GM21390 (cell line): ENCODE results near the gene DEFB131A.
"Not testable (repeated sequence)": the region's sequence is repeated elsewhere in the genome, so short reads cannot be mapped to it uniquely, and the experiment has no call there.

Experiments
- ATAC-seq: cut with Tn5 transposase; IDR thresholded peaks from one replicate; pipeline ENCODE4 v1.9.1; 2021; ENCODE audit not compliant: unreplicated experiment

DEFB131A gene

DNA sequence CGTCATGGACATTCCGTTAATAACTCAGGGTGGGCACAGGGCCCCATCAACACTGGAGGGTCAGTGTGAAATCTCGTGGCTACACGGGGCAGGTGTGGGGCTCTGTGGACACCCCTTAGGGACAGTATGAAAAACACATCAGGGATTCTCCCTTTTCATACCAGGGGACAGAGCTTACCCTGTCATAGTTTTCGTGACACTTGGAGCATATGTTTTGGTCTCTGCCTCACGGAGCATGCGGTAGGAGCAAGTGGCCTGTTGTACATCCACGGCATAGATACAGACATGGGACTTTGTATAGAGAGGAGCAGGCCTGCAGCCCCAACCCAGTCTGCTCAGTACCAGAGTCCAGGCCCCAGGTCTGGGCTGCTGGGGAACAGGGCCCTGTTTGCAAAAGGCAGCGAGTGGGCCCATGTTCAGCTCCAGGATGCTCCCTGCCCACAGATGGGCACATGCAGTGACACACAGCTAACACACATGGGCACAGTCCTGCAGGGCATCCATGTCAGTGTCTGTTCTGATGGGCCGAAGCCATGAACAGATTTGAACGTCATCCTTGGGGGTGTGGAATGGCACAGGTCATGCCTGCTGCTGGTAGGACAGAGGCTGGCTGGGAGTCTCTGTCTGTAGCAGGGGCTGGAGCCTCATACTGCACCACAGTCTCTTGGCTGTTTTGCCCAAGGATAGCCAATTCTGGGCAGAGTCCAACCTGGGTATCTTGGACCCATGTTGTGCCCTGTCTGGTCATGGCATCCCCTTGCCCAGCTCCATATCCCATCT lies 50.2 kb downstream of the DEFB131A start:
- ATAC-seq: not testable (repeated sequence)

- ATAC-seq: not testable (repeated sequence)
Measured at GRCh38 chr4:9495443-9495842, 51.2 kb downstream of the DEFB131A start.

- not testable (repeated sequence) for ATAC-seq
Measured at GRCh38 chr4:9497575-9498467, 53.6 kb downstream of the DEFB131A start.

- not testable (repeated sequence) for ATAC-seq
Measured at GRCh38 chr4:9498468-9499040, 54.3 kb downstream of the DEFB131A start.

DNA sequence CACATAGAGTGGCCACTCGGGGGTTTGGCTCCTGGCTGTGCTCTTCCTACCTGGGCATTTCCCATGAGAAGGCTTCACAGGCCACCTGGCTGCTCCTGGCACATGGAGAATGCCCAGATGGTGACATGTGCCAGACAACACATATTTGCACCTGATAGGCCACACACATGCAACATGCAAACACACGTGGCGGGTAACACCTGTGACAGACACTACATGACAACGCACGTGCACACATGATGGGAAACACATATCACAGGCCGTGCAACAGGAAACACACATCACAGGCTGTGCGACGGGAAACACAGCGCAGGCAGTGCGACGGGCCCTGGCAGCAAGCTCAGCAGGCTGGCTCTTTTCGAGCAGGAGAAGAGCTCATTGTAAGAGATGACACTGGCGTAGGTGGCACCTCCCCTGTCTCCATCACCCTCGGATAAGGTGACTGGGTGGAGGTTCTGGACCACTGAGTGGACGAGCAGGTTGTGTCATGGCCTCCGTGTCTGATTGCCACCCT lies 55.8 kb downstream of the DEFB131A start:
- ATAC-seq: not testable (repeated sequence)
